GM03348 (cell line): ENCODE results near the gene MORF4L1.
"Not testable (repeated sequence)": the region's sequence is repeated elsewhere in the genome, so short reads cannot be mapped to it uniquely, and the experiment has no call there.

Source experiments
- DNase-seq: peaks from one replicate; pipeline ENCODE4 v3.0.0; 2012; ENCODE audit warnings: low spot score

The MORF4L1 gene

DNA sequence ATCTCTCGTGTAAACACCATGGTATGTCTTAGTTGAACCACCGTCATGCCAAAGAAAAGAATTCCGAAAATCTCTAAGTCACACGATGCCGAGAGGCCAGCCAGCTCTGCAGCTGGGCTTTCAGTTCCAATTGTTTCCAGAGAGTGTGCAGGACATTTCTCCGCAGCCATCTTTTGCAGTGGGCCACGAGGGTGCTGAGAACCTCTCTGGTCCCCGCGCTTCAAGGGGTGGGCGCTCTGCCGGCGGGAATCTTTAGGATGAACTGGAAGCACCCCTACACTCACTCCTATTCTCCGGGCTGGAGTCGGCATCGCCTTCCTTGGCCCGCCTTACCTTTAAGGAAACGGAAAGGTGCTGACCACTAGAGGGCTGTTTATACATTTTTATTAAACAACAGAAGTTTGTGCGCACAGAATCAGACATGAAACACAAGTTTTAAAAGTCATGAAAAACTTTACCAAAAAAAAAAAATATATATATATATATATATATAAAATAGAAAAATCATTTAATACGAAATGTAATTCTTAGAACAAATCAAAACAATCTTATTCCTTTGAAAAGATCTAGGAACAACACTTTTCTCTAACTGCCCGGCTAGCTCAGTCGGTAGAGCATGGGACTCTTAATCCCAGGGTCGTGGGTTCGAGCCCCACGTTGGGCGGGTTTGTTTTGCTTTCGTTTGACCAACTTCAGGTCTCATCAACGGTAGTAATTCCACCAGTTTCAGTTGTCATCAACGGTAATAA is 12.5 kb upstream of the MORF4L1 start:
- DNase-seq: peak; percentile 76

DNA sequence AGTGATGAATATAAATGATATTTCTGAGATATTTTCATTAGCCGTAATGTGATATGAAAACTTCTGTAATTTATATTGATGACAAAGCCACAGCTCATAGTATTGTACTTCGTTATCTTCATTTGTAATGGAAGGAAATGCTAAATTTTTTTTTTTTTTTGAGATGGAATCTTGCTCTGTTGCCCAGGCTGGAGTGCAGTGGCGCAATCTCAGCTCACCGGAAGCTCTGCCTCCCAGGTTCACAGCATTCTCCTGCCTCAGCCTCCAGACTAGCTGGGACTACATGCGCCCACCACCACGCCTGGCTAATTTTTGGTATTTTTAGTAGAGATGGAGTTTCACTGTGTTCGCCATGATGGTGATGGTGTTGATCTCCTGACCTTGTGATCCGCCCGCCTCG is 7.1 kb upstream of the MORF4L1 start:
- DNase-seq: not testable (repeated sequence)

DNA sequence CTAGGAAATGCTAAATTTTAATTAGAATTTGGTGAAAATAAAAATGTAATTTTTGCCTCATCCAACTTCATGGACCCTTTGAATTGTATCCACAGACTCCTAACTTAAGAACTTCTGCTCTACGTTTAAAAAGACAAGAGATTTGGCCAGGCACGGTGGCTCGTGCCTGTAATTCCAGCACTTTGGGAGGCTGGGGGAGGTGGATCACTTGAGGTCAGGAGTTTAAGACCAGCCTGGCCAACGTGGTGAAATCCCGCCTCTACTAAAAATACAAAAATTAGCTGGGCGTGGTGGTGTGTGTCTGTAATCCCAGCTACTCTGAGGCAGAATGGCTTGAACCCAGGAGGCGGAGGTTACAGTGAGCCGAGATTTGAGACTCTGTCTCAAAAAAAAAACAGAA is 6.7 kb upstream of the MORF4L1 start:
- DNase-seq: not testable (repeated sequence)

DNA sequence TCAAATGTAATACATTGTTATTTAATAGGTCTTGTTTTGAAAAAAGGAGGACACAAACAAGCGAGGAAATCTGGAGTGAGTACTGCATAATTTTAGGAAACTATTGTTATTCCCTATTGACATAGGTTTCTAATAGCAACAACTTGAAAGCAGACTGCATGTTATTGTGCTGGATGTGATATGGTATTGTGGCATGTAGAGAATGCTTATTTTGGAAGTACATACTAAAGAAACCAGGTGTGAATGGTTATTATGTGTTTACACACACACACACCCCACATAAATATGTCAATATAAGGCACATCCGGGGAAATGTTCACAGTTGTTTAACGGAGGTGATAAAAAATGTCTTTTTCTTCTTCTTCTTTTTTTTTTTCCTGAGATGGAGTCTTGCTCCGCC is 5.9 kb upstream of the MORF4L1 start:
- no peak for DNase-seq

DNA sequence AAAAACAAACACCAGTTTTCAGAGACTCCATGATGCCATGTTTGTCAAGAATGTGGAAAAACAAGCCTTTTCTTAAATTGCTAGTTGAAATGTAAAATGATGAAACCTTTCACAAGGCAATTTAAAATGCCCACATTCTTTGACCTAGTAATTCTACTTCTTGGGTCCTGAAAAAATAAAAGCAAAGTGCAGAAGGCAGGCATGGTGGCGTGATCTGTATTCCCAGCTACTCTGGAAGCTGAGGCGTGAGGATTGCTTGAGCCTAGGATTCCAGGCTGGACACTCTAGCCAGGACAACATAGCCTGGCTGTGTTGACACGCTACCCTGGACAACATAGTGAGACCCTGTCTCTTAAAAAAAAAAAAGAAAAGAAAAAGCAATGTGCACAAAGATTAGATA is 4.3 kb upstream of the MORF4L1 start:
- no peak for DNase-seq

DNA sequence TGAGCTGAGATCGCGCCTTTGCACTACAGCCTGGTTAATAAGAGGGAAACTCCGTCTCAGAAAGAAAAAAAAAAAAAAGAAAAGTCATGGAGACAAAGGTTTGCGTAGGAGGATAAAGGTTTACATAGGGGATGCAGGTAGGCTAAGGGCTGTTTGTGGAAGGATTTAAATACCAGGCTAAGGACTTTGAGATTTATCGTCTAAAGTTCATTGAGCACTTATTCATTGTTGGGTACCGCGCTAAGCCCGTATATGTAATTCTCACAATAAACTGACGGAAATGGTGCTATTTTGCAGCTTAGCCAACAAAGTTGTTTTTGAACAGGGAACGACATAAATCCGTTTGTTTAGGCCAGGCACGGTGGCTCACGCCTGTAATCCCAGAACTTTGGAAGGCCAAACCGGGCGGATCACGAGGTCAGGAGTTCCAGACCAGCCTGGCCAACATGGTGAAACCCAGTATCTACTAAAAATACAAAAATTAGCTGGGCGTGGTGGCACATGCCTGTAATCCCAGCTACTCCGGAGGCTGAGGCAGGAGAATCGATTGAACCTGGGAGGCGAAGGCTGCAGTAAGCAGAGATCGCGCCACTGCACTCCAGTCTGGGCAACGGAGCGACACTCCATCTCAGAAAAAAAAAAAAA is 1.1 kb upstream of the MORF4L1 start:
- not testable (repeated sequence) for DNase-seq

DNA sequence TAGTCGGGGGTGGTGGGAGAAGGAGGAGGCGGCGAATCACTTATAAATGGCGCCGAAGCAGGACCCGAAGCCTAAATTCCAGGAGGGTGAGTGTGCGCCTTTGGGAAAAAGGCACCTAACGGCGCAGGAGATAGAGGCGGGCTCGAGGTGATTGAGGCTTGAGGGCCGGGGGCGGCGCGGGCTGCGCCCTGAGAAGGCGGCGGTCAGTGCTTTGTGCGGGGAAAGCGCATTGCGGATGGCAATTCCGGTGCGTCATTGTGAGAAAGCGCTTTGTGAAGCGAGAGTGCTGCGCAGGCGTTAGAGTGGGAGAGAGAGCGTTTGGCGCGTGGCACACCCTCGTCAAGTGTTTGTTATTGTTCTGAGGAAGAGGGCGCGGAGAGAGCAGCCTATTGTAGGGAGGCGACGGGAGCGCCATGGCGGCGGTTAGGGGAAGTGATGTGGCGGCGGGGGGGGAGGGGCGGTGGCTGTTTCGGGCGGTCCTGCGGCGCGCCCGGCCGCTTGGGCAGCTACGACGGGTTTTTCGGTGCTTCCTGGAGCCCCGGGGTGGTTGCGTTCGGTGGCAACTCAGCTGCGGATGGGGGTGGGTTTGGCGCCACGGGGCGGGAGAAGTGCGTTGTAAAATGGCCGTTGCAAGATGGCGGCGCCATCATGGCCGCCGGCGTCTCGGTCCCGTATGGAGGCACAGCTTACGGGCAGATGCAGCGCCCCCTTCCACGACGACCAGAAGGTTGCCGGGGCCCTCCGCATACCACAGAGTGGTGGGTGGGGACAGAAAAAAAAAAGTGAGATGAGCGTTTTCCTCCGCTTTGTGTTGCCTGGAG is 492 bp downstream of the MORF4L1 start:
- peak; percentile 85 for DNase-seq

DNA sequence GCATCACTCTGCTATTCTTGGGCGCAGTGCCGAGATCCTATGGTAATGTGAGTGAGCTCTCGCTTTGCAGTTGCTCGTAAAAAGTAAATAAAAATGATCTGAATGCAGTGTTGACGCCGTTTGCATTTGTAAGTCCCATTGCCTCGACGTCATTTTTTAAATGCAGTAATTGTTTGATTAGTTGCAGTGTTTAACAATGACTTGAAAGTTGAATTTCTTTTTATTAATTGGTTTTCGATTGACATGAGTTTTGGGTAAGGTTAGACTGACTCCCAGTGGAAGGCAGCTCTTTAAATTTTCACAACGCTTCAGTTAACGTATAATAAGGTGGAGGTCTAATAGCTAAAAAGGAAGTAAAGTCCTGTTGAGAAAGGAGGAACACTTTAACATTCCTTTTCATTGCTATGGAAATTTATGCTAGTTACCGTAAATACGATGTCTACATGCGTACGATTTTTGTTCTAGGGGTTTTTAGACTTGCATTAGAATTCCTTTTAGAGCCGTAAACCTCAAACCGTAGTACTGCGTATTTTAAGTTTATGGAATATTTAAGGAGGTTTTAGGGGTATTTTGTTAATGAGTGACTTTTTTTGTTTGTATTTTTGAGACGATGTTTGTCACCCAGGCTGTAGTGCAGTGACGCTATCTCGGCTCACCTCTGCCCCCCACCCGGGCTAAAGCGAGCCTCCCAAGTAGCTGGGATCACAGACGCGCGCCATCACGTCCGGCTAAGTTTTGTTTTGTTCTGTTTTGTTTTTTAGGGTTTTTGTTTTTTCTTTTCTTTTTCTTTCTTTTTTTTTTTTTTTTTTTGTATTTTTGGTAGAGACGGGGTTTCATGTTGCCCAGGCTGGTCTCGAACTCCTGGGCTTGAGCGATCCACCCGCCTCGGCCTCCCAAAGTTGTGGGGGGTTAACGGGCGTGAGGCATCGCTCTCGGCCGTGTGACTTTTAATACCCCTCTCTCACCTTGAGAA is 1.4 kb downstream of the MORF4L1 start:
- DNase-seq: no peak

DNA sequence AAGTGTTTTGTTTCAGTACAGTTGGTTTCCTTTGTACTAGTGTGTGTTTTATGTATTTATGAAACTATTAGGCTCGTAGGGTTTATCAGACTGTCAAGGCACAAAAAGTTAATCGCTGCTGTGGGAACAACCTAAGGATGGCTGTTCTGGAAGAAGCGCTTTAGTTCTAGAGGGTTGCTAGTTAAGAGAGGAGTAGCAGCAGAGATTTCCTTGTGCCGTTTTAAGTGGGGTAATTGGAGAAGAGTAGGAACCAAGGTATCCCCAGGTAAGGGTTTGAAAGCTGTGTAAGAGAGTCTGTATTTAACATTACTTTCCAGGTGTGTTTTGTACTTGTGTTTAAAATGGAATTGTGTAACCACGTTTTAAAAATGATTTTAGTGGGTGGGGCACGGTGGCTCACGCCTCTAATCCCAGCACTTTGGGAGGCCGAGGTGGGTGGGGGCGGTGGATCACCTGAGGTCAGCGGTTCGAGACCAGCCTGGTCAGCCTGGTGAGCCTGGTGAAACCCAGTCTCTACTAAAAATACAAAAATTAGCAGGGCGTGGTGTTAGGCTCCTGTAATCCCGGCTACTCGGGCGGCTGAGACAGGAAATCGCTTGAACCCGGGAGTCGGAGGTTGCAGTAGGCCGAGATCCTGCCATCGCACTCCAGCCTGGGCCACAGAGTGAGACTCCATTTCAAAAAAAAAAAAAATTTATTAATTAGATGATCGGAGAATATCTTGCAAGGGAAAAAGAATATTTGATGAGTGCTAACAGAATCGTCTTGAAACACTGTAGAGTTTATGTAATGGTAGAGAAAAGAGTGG is 2.6 kb downstream of the MORF4L1 start:
- no peak for DNase-seq

DNA sequence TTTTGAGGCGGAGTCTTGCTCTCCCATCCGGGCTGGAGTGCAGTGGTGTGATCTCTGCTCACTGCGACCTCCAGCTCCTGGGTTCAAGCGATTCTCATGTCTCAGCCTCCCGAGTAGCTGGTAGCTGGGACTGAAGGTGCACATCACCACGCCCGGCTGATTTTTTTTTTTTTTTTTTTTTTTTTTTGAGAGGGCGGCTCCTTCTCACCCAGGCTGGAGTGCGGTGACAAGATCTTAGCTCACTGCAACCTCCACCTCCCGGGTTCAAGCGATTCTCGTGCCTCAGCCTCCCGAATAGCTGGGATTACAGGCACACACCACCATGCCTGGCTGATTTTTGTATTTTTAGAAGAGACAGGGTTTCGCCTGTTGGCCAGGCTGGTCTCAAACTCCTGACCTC is 4.3 kb downstream of the MORF4L1 start:
- DNase-seq: not testable (repeated sequence)

DNA sequence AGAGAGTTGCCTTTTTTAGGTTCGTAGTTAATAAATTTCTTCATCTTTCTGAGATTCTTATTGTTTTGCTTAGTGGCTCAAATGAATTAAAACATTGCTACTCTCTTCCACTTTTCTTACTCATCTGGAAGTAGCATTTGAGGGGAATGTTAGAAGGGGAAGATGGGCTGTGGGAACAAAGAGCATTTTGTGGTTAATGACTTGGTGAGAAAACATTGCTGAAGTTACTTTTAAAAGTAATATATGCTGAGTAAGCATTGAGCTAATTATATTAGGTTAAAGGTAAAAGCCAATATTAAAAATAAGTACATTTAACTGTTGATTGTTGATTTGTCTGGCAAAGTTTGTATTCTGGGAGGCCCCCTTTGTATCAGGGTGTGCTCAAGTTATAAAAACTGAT is 5.7 kb downstream of the MORF4L1 start:
- DNase-seq: no peak

DNA sequence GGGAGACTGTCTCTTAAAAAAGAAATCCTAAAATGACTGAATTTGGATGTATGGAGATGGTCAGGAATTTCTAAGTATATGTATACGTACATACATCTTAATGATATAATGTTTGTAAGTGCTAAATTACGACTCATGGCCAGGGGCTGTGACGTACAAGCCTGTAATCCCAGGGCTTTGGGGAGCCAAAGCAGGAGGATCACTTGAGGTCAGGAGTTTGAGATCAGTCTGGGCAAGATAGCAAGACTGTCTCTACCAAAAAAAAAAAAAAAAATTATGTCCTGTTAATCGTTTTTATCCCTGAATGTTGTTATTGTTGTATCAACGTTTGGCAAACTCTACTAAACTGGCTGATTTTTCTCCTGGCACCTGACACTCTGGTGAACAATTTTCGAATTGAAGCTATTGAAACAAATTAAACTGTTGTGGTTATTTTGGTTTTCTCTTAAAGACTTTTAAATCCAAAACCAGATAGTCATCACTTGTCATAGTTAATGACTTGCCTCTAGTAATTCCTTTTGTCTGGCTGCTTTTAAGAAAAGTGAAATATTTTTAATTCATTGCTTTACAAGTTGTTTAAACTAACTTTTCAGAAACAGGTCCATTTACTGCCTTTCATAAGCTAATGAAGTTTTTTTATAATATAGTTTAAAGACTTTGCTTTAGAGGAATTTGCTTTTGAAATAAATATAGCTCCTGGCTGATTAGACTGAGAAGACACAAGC is 7.0 kb downstream of the MORF4L1 start:
- DNase-seq: no peak

DNA sequence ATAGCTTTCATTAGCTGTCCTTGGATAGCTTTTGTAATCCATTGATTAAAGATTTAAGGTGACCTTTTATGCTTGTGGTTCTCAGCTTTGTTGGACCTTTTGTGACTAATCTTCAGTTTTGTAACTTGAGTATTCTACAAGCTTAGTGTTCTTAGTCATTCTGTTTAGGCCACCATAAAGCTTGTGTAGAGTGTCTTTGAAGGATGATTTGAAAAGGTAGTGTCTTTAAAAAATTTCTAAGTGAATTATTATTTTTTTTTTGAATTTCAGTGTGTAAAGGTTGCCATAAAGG is 7.5 kb downstream of the MORF4L1 start:
- DNase-seq: no peak

DNA sequence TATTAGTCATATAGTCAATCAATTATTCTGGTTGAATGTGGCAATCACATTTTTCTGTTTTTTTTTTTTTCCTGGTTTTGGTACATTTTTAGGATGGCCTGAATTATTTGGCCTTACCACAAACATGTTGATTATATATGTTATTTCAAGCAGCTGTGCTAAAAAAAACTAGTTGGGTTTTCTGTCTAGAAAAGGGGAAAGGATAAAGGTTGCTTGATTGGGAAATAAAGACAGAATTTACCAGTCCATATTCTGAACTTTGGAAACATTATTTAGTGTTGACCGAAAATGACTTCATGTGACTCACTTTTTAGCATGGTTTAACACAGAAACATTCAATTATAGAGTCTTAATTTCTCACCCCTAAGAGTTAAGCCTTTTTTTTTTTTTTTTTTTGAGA is 8.1 kb downstream of the MORF4L1 start:
- peak; percentile 46 for DNase-seq

DNA sequence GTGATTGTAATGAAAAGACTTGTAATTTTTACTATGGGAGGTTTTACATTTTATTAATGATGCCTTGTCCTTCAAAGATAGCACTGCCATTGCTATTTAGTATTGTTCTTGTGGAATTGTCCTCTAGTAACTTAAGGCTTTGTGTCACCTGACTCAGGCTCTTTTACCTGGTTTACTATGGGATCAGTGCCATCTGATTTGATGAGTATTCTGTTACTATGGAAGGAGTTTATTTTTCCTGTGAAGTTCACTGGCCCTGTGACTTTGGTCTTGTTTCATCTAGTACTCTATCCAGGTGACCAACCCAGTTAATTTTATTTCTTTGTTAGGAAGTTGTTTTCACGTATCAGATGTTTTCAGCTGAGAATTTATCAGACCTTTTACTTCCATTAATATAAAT is 9.0 kb downstream of the MORF4L1 start:
- DNase-seq: no peak

DNA sequence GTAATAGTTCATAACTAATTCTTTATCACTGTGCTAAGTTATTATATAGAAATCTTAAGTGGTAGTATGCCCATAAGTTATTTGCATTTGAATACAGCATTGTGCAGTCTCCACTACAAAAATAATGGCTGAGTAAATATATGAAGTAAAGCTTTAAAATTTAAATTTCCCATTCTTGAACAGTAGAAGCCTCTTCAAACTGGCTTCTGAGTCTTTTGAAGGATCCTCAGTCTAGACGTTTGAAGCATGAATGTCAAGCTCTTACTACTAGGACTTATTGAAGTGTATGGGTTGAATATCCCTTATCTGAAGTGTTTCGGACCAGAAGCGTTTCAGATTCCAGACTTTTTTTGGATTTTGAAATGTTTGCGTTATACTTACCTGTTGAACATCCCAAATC is 16.3 kb downstream of the MORF4L1 start:
- DNase-seq: no peak

DNA sequence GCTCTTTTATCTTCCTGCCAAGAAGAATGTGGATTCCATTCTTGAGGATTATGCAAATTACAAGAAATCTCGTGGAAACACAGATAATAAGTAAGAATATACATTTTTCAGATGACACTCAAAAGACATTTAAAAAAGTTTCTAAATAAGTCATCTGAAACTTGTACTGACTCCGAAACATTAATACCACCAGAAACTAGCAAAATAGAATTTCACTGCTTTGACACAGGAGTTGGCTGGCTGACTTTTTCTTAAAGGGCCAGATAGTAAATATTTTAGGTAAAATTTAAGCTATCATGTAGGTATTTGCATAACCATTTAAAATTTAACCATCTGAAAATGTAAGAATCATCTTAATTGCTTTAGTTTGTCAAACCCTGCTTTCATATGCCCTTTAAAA is 20.8 kb downstream of the MORF4L1 start:
- no peak for DNase-seq

DNA sequence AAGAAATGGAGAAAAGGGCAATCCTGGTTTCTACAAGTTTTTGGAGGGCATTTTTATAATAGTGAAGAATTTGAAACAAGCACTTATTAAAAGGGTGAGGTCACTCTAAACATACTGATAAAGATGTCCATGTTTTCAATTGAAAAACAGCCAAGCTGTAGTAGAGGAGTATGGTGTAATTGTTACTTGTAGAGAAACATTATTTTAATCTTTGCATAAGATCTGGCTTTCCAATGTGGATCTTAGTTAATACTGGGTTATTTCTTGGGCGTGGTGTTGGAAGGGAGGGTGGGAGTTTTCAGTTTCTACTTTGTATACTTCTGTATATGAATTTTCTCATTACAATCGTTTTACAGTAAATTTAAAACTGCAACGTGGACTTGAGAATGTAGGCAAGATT is 22.8 kb downstream of the MORF4L1 start:
- no peak for DNase-seq

DNA sequence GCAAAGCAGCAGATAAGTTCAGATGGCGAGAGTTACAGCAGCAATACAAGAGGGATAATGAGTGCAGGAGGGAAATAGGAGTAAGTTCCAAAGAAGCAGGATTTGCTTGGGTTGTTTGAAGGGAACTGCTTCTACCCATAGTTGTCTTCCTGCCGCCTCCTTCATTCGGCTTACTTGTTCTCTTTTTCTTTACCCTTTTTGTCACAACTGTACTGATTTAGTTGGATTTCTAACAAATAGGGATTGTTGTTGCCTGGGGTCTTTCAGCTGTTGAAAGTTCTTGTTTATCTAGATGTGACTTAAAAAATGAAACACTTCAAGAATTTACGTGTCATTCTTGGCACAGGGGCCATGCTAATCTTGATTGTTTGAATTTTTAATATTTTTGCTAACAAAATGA is 25.9 kb downstream of the MORF4L1 start:
- DNase-seq: no peak

DNA sequence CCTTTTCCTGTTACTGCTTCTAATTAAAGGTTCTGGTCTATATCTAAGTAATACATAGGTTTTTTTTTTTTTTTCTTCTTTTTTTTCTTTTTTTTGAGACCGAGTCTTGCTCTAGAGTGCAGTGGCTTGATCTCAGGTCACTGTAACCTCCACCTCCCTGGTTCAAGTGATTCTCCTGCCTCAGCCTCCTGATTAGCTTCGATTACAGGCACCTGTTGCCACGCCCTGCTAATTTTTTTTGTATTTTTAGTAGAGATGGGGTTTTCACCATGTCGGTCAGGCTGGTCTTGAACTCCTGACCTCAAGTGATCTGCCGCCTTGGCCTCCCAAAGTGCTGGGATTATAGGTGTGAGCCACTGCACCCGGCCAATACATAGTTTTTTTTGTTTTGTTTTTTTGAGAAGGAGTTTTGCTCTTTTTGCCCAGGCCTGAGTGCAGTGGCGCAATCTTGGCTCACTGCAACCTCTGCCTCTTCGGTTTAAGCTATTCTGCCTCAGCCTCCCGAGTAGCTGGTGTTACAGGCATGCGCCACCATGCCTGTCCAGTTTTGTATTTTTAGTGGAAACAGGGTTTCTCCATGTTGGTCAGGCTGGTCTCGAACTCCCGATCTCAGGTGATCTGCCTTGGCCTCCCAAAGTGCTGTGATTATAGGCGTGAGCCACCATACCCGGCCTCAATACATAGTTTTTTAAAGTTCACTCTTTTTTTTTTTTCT is 28.3 kb downstream of the MORF4L1 start:
- DNase-seq: not testable (repeated sequence)
